ENCODE results near the gene CCAR1.
"Not testable (repeated sequence)": the region's sequence is repeated elsewhere in the genome, so short reads cannot be mapped to it uniquely, and the experiment has no call there.

Gene CCAR1

DNA sequence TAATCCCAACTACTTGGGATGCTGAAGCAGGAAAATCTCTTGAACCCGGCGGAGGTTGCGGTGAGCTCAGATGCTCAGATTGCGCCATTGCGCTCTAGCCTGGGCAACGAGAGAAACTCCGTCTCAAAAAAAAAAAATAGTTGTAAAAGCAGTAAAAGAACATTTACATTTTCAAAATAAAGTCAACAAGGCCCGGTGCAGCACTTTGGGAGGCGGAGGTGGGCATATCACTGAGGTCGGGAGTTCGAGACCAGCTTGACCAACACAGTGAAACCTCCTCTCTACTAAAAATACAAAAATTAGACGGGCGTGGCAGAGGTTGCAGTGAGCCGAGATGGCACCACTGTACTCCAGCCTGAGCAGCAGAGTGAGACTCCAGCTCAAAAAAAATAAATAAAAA is 4.0 kb downstream of the CCAR1 start:
- H3K36me3 ChIP-seq (ENCODE audit: insufficient read depth, low read length): peaks cover 71% of the 10 kb centered on the region
- no peak overlapping the region for H3K27ac ChIP-seq (ENCODE audit: low read depth, low read length)
- 96% methylated on average over 14 of the region's 14 CpGs for WGBS

GRCh38 chr10:68727146-68727545 is 6.1 kb downstream of the CCAR1 start:
- H3K4me3 ChIP-seq (ENCODE audit: low read length): no peak overlapping the region
- 98% methylated on average over 9 of the region's 9 CpGs for WGBS
- no peak overlapping the region for H3K9ac ChIP-seq (ENCODE audit: low read depth, low read length)
- H3K9me3 ChIP-seq (ENCODE audit: insufficient read depth, low read depth, low read length): no peaks in the 10 kb centered on the region
- H3K4me1 ChIP-seq (ENCODE audit: insufficient read depth, low read length): 0 out of 2 replicates have a peak, but pooled peaks cover 4% of the 10 kb centered on the region
- H3K36me3 ChIP-seq (ENCODE audit: insufficient read depth, low read length): peaks cover 93% of the 10 kb centered on the region
- no peak overlapping the region for H3K27ac ChIP-seq (ENCODE audit: low read depth, low read length)
- no peaks in the 10 kb centered on the region for H3K27me3 ChIP-seq (ENCODE audit: insufficient read depth, low read length)

More for the DNA sequence above, 4.0 kb downstream of the CCAR1 start:
- H3K9me3 ChIP-seq (ENCODE audit: insufficient read depth, low read depth, low read length): no peaks in the 10 kb centered on the region
- no peaks in the 10 kb centered on the region for H3K27me3 ChIP-seq (ENCODE audit: insufficient read depth, low read length)
- H3K4me3 ChIP-seq (ENCODE audit: low read length): no peak overlapping the region
- 0 out of 2 replicates have a peak, but pooled peaks cover 5% of the 10 kb centered on the region for H3K4me1 ChIP-seq (ENCODE audit: insufficient read depth, low read length)
- H3K9ac ChIP-seq (ENCODE audit: low read depth, low read length): no peak overlapping the region

DNA sequence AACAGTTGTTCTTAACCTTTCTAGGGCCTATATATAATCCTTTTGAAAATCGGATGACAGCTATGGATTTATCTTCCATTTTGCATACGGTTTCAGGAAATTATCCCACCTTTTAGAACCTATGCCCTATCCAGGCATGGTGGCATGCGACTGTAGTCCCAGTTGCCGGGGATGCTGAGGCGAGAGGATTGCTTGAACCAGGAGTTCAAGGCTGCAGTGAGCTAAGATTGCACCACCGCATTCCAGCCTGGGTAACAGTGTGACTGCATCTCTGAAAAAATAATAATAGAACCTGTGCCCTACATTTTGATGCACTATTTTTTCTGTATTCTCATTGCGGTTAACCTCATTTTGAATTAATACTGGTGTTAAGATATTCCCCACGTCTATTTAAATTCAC is 11.6 kb downstream of the CCAR1 start:
- no peaks in the 10 kb centered on the region for H3K9me3 ChIP-seq (ENCODE audit: insufficient read depth, low read depth, low read length)
- H3K4me1 ChIP-seq (ENCODE audit: insufficient read depth, low read length): no peaks in the 10 kb centered on the region
- H3K27me3 ChIP-seq (ENCODE audit: insufficient read depth, low read length): no peaks in the 10 kb centered on the region
- H3K36me3 ChIP-seq (ENCODE audit: insufficient read depth, low read length): peaks cover 97% of the 10 kb centered on the region
- no peak overlapping the region for H3K4me3 ChIP-seq (ENCODE audit: low read length)
- 95% methylated on average over 8 of the region's 8 CpGs for WGBS
- H3K9ac ChIP-seq (ENCODE audit: low read depth, low read length): no peak overlapping the region
- H3K27ac ChIP-seq (ENCODE audit: low read depth, low read length): no peak overlapping the region

- peaks cover 100% of the 10 kb centered on the region for H3K36me3 ChIP-seq (ENCODE audit: insufficient read depth, low read length)
- H3K4me1 ChIP-seq (ENCODE audit: insufficient read depth, low read length): no peaks in the 10 kb centered on the region
- WGBS: 97% methylated on average over 7 of the region's 7 CpGs
- no peak overlapping the region for H3K9ac ChIP-seq (ENCODE audit: low read depth, low read length)
- no peaks in the 10 kb centered on the region for H3K9me3 ChIP-seq (ENCODE audit: insufficient read depth, low read depth, low read length)
- no peak overlapping the region for H3K27ac ChIP-seq (ENCODE audit: low read depth, low read length)
- H3K27me3 ChIP-seq (ENCODE audit: insufficient read depth, low read length): no peaks in the 10 kb centered on the region
- no peak overlapping the region for H3K4me3 ChIP-seq (ENCODE audit: low read length)
These were observed 13.3 kb downstream of the CCAR1 start for GRCh38 chr10:68734349-68734748.

- Histone ChIP-seq H3K36me3 (ENCODE audit: insufficient read depth, low read length) (peaks cover 100% of the 10 kb centered on the region), H3K9ac (ENCODE audit: low read depth, low read length) (no peak overlapping the region), H3K27me3 (ENCODE audit: insufficient read depth, low read length) (no peaks in the 10 kb centered on the region), H3K4me1 (ENCODE audit: insufficient read depth, low read length) (no peaks in the 10 kb centered on the region), H3K27ac (ENCODE audit: low read depth, low read length) (no peak overlapping the region), H3K4me3 (ENCODE audit: low read length) (no peak overlapping the region), H3K9me3 (ENCODE audit: insufficient read depth, low read depth, low read length) (no peaks in the 10 kb centered on the region)
- 76% methylated on average over 5 of the region's 6 CpGs for WGBS
These were observed 14.1 kb downstream of the CCAR1 start for GRCh38 chr10:68735119-68735518.

- H3K9ac ChIP-seq (ENCODE audit: low read depth, low read length); H3K4me3 ChIP-seq (ENCODE audit: low read length); H3K9me3 ChIP-seq (ENCODE audit: insufficient read depth, low read depth, low read length); H3K27me3 ChIP-seq (ENCODE audit: insufficient read depth, low read length); H3K4me1 ChIP-seq (ENCODE audit: insufficient read depth, low read length); H3K27ac ChIP-seq (ENCODE audit: low read depth, low read length): not testable (repeated sequence)
- WGBS: 83% methylated on average over 7 of the region's 7 CpGs
- H3K36me3 ChIP-seq (ENCODE audit: insufficient read depth, low read length): peaks cover 99% of the 10 kb centered on the region
These were observed 14.7 kb downstream of the CCAR1 start for GRCh38 chr10:68735739-68736138.

DNA sequence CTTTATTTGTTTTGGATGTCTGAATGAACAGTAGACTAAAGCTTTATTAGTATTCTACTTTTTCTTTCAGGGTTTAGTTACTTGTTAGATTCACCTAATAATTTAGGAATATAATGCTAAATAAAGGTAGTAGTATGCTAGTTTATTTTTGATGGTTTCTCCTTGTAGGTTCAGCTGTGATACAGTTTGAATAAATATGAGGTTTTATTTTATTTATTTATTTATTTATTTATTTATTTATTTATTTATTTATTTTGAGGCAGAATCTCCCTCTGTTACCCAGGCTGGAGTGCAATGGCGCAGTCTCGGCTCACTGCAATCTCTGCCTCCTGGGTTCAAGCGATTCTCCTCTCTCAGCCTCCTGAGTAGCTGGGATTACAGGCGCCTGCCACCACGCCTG is 19.6 kb downstream of the CCAR1 start:
- not testable (repeated sequence) for H3K4me1 ChIP-seq (ENCODE audit: insufficient read depth, low read length); H3K27me3 ChIP-seq (ENCODE audit: insufficient read depth, low read length); H3K4me3 ChIP-seq (ENCODE audit: low read length); H3K9me3 ChIP-seq (ENCODE audit: insufficient read depth, low read depth, low read length); H3K9ac ChIP-seq (ENCODE audit: low read depth, low read length); H3K27ac ChIP-seq (ENCODE audit: low read depth, low read length)
- H3K36me3 ChIP-seq (ENCODE audit: insufficient read depth, low read length): peaks cover 96% of the 10 kb centered on the region
- WGBS: 98% methylated on average over 5 of the region's 5 CpGs

- Histone ChIP-seq H3K4me3 (ENCODE audit: low read length) (no peak overlapping the region), H3K27ac (ENCODE audit: low read depth, low read length) (no peak overlapping the region), H3K9ac (ENCODE audit: low read depth, low read length) (no peak overlapping the region), H3K9me3 (ENCODE audit: insufficient read depth, low read depth, low read length) (no peaks in the 10 kb centered on the region), H3K4me1 (ENCODE audit: insufficient read depth, low read length) (no peaks in the 10 kb centered on the region), H3K27me3 (ENCODE audit: insufficient read depth, low read length) (no peaks in the 10 kb centered on the region), H3K36me3 (ENCODE audit: insufficient read depth, low read length) (peaks cover 95% of the 10 kb centered on the region)
- 80% methylated on average over 6 of the region's 6 CpGs for WGBS
These were observed 21.4 kb downstream of the CCAR1 start for GRCh38 chr10:68742397-68742796.

DNA sequence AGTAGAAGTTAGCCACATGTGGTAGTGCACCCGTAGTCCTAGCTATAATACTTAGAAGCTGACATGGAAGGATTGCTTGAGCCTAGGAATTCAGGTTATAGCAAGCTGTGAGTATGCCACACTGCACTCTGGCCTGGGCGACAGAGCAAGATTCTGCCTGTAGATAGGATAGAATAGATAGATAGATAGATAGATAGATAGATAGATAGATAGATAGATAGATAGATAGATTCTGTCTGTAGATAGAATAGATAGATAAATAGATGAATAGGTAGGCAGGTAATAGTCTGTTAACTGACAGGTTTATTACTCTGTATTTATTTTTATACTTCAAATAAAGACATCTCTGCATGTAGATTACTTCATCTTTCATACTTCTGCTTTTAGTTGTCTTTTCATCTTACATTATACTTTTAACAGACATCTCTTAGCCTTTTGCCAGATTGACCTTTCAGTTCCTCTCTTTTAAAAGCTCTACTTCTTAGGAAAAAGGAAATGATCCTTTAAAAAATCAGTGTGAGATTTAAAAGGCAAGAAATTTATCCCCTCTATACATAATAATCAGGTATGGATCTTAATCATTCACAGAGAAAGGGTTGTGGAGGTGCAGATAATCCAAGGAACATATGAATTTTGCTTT is 31.8 kb downstream of the CCAR1 start:
- no peaks in the 10 kb centered on the region for H3K27me3 ChIP-seq (ENCODE audit: insufficient read depth, low read length)
- H3K9ac ChIP-seq (ENCODE audit: low read depth, low read length): no peak overlapping the region
- no peak overlapping the region for H3K4me3 ChIP-seq (ENCODE audit: low read length)
- no peaks in the 10 kb centered on the region for H3K4me1 ChIP-seq (ENCODE audit: insufficient read depth, low read length)
- no peak overlapping the region for H3K27ac ChIP-seq (ENCODE audit: low read depth, low read length)
- H3K36me3 ChIP-seq (ENCODE audit: insufficient read depth, low read length): peaks cover 99% of the 10 kb centered on the region
- H3K9me3 ChIP-seq (ENCODE audit: insufficient read depth, low read depth, low read length): no peaks in the 10 kb centered on the region
- WGBS: 97% methylated on average over 2 of the region's 2 CpGs

DNA sequence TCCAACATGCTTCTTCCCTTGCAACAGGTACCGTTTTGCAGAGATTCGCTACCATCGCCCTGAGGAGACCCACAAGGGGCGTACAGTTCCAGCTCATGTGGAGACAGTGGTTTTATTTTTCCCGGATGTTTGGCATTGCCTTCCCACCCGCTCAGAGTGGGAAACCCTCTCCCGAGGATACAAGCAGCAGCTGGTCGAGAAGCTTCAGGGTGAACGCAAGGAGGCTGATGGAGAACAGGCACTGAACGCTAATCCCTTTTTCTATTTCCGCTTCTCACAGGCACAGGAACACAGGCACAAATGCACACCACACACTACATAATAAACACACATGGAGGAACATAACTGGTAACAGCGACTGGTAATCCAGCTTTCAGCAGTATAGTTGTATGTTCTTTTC is 35.2 kb downstream of the CCAR1 start:
- WGBS: 97% methylated on average over 11 of the region's 12 CpGs
- H3K9ac ChIP-seq (ENCODE audit: low read depth, low read length): no peak overlapping the region
- H3K27me3 ChIP-seq (ENCODE audit: insufficient read depth, low read length): no peaks in the 10 kb centered on the region
- peaks cover 98% of the 10 kb centered on the region for H3K36me3 ChIP-seq (ENCODE audit: insufficient read depth, low read length)
- no peak overlapping the region for H3K27ac ChIP-seq (ENCODE audit: low read depth, low read length)
- H3K4me3 ChIP-seq (ENCODE audit: low read length): no peak overlapping the region
- H3K9me3 ChIP-seq (ENCODE audit: insufficient read depth, low read depth, low read length): no peaks in the 10 kb centered on the region
- no peaks in the 10 kb centered on the region for H3K4me1 ChIP-seq (ENCODE audit: insufficient read depth, low read length)

GRCh38 chr10:68756766-68757165 is 35.7 kb downstream of the CCAR1 start:
- Histone ChIP-seq H3K4me1 (ENCODE audit: insufficient read depth, low read length) (no peaks in the 10 kb centered on the region), H3K4me3 (ENCODE audit: low read length) (no peak overlapping the region), H3K27me3 (ENCODE audit: insufficient read depth, low read length) (no peaks in the 10 kb centered on the region), H3K9me3 (ENCODE audit: insufficient read depth, low read depth, low read length) (no peaks in the 10 kb centered on the region), H3K36me3 (ENCODE audit: insufficient read depth, low read length) (peaks cover 98% of the 10 kb centered on the region), H3K27ac (ENCODE audit: low read depth, low read length) (no peak overlapping the region), H3K9ac (ENCODE audit: low read depth, low read length) (no peak overlapping the region)
- 95% methylated on average over 3 of the region's 3 CpGs for WGBS

Data from HUES64 (cell line).